Dedifferentiated amniotic fluid mesenchymal stem cell (primary cell): ENCODE results near the gene DNAH14.

Experiments
- DNase-seq: peaks from one replicate; pipeline ENCODE4 v3.0.0-alpha.2; 2016; ENCODE audit errors: extremely low spot score

DNAH14 gene

DNA sequence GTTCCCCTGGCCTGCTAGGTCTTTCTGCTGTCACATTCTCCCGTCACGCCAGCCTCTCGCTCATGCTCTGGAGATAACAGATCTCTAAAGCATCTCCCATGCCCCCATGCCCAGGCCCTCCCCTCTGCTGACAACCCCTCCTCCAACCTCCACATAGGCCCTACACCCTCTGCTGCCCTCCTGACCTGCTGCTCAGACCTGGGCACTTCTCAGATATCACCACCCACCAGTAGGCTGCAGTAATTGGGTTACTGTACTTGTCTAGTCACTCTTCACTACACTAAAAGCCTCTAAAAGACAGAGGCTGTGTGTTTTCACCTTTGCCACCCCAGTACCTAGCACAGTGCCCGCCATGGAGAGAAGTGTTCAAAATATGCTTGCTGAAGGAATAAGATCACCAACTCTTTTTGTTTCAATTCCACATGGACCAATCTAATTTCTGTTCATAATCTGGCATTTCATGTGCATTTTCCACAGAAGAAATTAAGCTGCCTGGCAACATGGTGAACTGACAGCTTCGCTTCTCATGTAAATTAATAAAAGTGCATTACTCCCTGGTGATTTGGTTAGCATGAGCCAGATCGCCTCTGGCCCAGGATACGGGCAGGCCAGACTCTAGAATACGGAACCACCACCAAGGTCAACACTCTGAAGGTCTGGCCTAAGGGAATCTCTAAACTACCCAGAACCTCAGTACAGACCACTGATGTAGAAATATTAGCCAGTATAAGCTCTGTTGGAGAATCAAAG lies 477.7 kb downstream of the DNAH14 start:
- no peak for DNase-seq

DNA sequence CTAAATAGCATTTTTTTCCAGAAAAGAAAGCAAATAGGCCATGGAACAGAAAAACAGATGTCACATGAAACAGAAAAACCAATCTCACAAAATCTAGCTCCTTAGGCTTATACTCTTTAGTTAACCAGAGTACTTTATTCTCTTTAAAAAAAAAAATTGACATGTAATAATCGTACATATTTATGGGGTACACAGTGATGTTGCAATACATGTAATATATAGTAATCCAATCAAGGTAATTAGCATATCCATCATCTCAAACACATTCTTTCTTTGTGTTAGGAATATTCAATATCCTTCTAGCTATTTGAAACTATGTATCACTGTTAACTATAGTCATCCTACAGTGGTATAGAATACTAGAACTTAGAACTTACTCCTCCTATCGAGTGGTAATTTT lies 478.3 kb downstream of the DNAH14 start:
- no peak for DNase-seq

DNA sequence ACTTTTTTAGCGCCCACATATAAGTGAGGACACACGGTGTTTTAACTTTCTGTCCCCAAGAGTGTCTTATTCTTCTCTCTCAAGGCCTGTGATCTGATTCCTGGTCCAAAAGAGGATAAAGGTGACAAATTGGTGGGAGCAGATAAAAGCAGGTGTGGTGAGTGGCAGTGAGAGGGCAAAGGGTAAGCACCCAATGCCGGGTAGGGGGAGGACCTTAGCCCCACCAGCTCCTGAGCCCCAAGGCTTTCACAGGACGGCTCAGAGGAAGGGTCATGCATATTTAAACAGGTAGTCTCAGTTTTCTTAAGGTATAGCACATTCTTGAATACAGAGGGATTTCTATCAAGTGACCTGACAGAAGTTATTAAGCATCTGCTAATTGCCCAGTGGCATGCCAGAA lies 478.8 kb downstream of the DNAH14 start:
- no peak for DNase-seq

DNA sequence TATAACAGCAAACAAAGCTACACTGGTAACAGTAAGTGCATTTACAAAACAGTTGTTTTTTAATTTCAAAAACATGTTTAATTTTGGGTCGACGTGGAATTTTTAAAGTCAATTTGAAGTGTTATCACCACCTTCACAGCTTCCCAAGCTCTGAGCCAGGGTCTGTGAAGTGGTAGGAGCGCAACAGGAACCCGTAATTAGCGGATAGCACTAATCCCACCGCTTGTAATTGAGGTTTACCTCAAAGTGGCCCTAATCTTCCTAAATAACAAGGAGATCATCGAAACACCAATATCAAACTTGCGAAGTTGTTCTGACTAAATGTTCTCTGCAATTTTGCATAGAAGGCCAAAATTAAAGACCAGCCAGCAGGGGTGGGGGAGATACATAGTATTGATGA lies 479.6 kb downstream of the DNAH14 start:
- DNase-seq = no peak

DNA sequence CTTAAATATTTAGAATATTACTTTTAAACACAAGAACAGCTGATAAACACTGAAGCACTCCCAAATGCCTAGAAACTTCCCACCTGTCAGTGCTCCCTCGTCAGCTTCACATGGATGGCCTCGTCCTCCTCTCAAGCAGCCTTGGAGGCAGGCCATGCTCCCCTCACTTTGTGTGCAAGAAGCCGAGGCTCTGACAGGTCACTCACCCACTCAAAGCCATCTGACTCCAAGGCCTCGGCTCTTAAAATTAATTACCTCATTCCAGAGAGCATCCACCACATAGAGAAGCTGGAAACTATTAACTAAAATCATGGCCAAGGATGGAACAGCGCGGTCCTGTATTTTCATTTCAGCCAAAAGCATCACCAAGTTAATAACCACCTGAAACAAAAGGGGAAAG lies 480.6 kb downstream of the DNAH14 start:
- DNase-seq = no peak

DNA sequence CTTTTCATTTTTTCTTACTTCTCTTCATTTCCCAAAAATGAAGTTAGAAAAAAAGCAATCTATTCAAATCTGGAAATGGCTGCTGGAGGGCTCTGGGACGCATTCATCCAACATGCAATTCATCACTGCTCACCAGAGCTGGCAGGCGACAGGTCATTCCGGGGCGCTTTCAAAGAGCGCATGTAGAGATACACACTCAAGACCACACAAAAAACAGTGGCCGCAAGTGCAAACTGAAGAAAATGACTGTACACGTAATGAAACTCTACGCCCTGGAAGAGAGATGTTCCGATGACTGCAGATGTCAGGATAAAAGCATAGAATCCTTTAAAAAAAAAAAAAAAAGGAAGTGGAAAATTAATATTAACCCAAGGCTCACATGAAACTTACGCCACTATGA lies 482.8 kb downstream of the DNAH14 start:
- no peak for DNase-seq

DNA sequence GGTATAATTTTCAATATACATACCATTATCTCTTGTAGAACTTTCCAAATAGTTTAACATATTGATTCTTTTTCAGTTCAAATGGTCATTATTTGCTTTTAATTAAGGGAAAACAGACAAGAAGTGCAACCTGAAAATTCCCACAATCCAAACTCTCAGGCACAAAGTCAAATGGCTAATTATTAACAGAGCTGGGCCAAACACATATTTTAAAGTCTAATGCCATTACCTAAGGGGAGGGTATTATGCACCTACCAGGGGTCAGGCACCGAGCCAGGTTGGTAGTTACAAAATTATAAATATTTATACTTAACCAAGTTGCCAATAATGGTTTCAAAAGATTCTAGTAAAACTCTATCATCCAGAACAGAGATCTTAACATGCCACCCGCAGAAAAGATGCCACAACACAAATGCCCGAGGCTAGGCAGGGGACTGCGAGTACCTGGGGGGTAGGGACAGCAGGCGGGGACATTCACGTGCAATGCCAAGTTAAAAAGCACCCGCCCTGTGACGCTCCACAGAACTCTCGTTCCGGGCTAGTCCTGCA lies 483.4 kb downstream of the DNAH14 start:
- DNase-seq = no peak

- DNase-seq = no peak
Measured at GRCh38 chr1:225413708-225414375, 484.4 kb downstream of the DNAH14 start.

- no peak for DNase-seq
Measured at GRCh38 chr1:225415307-225415706, 485.8 kb downstream of the DNAH14 start.

DNA sequence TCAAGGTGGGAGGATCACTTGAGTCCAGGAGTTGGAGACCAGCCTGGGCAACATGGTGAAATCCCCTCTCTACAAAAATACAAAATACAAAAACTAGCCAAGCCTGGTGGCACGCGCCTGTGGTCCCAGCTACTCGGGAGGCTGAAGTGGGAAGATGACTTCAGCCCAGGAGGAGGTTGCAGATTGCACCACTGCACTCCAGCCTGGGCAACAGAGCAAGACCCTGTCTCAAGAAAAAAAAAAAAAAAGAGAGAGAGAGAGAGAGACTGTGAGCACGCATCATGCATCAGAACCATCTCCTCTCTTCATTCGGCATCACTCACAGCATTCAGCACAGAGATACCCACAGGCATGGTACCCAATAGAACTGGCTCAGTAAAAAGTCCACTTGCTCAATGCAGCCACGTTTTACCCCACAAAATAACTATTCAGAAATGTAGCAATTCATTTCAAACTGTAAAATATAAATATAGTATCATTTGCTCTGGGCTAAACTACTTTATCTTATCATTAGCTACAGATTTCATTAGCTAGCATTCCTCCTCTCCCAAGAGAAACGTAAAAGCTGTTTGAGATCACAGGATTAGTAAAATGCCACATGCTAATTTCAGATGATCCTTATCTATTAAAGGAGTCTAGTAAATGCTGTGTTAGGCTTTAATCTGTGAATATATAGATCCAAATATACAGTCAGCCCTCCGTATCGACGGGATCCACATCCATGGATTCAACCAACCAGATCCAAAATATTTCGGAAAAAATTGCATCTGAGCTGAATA lies 486.7 kb downstream of the DNAH14 start:
- DNase-seq = no peak

DNA sequence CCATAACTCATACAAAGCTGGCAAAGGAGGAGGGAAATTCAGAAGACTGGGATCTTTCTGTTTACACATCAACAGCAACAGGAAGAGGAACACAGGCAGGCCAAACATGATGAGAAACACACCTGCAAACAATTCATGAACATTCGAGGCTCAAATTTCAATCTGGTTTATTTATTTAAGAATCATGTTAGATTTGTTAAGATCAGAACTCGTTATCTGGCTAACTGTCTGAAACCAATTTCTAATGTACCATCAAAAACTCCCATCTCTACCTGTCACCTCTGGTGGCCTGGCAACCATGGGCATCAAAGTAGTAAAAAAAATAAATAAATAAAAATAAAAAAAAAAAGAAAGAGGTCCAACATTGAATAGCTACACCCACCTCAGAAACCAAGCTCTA lies 488.6 kb downstream of the DNAH14 start:
- DNase-seq = no peak

DNA sequence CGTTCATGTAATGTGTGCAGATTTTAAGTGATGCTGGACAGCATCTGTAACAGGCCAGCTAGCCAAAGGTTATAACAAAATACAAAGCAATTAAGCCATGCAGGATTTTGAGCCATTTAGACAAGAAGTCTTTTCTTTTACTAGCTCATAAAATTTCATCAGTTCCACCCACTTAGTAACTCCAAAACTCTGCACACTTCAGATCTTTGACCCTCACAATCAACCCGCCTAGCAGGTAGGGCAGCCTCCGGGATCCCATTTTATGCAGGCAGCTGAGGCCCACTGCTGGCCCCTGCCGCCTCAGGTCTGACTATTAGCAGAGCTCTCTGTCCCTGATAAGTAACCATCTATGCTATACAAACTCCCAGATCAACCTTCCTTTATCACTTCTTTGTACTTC lies 489.1 kb downstream of the DNAH14 start:
- no peak for DNase-seq

DNA sequence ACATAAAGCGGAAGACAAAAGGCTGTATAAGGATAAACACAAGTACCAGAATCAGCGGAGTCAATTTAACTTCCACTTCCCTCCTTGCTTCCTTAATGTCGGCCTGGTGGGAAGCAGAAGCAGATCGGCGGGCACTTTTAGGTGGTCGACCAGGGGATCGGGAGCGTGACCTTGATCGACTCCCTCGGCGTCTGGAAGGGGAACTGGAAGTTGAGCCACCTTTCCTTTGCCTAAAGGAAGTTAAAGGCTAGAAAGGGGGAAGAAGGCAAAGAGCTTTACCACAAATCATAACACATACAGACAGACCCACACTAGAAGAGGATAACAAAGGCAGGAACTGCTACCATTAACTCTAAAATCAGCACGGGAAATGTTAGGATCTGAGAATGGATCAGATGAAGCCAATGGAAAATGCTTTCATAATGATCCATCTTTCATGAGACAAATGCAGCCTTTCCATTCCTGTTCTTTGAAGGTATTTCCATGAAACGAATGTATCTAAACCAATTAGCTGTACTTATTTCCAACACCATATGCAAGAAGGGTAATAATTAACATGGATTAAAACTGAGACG lies 492.6 kb downstream of the DNAH14 start:
- no peak for DNase-seq

DNA sequence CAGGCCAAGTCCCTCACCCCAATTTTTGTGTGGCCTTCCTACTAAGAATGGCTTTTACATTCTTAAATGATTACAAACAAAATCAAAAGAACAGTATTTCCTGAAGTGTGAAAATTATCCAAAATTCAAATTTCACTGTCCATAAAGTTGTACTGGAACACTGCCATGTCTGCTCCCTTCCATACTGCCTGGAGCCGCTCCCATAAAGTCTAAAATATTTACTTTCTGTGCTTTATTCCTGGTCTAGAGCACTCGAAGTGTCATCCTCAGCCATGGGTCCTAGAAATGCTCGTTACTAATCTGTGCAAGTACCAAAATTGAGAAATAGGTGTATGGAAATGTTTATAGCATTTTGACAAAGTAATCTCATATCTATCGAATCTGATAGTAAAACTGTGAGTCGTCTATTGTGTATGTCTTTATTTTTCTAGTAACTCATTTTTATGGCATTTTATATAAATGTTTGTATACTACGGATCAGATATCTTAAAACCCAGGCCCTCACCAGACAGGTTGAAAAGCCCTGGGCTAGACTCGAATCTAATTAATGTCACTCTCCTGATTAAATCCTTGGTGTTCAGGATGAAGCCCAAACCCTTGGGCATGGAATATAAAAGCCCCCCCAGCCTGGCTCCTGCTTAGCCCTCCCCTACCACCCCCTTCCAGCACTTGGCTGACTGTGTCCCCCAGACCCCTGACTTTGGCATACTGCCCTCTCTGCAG lies 493.5 kb downstream of the DNAH14 start:
- DNase-seq = no peak

GRCh38 chr1:225423518-225423855 lies 494.0 kb downstream of the DNAH14 start:
- no peak for DNase-seq

DNA sequence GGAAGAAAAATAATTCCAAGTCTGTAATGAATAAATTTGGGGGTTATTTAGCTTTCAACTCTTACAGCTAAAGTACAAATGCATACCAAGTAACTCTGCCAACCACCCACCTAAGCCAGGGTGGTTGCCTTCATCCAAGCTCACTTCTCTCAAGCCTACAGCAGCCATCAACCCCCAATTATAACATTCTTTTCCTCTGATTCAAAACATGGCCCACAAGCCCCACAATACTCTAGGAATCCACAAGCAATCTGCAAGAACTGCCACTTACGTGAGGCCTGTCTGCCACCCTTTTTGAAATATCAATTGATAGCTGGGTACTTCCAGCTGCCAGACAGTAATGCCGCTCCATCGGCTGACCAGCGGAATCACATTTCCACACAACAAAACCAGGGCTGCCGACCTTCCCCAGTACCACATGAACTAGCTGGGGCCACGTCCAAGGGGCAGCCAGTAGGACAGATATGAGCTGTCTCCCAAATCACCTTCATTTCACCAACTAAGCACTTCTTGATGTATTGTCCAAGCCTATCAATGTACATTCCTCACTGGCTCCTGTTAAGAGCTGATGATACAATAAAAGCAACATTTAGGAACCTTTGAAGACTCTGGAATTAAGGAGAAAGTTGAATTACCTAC lies 495.2 kb downstream of the DNAH14 start:
- no peak for DNase-seq

DNA sequence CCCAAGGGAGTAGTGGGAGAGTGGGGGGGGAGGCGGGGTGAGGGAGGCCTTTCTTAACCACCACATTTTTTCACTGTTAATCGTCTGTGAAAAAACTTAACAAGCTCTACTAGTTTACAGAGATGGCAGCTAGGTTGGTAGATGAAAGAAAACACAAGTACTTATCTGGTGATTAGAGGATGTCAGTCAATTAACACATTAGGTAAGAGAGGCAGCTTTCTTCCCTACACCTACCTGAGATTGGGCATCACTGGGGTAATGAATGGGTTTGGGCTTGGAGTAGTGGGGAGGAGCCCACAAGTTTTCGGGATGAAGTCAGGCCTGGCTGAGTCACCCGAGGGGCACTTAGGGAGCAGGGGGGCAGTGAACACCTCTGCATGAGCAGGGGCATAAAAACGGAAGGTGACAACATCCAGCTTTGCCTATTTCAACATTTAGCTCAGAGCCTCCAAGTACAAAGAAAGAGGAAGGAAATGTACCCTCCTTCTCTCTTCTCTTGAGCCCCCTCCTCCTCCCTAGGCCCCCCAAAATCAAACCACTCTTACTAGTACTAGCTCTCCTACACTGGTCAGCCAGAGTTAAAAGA lies 495.8 kb downstream of the DNAH14 start:
- no peak for DNase-seq

DNA sequence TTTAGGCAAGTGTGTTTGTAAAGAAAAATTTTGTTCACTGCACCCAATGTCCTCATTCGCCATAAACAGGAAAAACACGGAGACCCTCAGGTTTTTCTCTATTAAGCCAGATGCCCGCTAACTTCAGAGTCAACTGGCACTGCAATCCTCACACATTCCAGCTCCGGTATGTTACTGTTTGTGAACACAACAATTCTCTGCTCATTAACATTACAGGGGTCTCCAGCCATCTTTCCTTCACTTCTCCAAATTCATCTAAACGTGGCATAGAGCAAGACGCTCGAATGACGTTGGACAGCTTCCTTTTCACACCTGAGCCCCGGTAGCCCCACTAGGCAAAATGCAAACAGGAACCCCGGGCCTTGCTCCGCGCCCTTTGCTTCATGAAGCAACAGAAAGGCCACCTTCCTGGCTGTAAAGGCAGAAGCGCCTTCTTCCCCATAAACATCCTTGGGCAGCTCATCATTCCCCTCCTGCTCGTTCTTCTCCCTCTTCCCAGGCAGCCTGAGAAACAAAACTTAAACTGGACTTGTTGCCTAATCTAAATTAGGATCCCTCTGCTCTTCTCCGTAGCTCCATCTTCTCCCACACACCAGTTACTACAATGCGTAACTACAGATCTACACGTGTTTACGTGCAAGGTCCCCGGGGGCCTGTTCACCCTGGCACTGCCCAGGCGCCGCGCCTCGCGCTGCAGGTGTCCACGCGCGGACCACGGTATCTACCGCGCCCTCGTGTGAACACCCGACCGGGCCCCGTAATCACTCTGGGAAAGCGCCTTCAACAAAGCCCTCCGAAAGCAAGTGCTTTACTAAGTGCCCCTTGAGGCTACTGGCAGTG lies 497.1 kb downstream of the DNAH14 start:
- no peak for DNase-seq

DNA sequence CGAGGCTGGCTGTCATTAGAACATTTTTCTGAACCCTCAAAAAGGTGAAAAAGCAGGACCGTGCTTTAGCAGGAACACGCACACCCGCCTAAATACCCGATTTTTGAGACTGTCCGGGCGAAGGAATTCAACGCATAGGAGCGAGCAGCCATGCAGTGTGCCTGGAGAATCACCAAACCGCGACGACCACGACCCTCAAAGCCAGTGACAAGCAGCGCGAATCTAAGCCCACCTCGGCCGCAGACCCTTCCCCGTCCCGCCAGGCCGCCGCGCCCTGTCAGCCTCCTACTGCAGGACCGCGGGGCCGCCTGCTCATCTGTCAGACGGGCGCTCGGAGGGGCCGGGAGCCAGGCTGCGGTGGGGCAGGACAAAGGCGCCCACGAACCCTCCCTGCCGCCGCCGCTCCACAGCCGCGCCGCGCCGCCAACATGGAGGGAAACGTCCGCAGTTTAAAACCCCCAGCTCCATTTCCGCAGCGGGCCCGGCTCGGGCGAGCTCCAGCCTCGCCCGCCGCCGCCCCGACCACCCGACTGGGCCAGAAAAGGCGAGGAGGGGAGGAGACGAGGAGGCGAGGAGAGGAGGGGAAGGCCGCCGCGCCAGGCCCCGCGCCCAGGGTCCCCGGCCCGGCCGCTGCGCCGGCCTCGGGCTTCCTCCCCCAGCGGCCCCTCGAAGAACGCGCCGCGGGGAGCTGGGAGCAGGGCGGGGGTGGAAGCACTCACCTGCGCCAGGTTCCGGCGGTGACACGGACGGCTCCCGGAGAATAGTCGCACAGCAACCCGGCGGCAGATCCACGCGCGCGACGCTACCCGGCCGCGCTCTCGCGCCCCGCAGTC lies 498.0 kb downstream of the DNAH14 start, which contains the start of gene LBR:
Gene LBR (minus strand): TSS at position 804 of the 833 bp plus-strand sequence. CDS start 3,963 bp downstream, outside the sequence.
- peak; percentile 20 for DNase-seq
